DOHH2 (cell line): ENCODE results near the gene LILRB5.
"Not testable (repeated sequence)": the region's sequence is repeated elsewhere in the genome, so short reads cannot be mapped to it uniquely, and the experiment has no call there.

Source experiments
- H3F3A ChIP-seq: fragments of 200-600 bp; sonication (generic), shearing (Covaris generic); 2 replicates; pipeline ENCODE4 v1.6.0; 2016; ENCODE audit warnings: antibody characterized with exemption, mild to moderate bottlenecking; ENCODE audit not compliant: control insufficient read depth, insufficient read depth
- H3K27ac ChIP-seq: fragments of 200-600 bp; sonication (generic); 2 replicates; pipeline ENCODE4 v1.5.1; 2014; ENCODE audit warnings: low read depth, mild to moderate bottlenecking, low read length, moderate library complexity
- H3K27me3 ChIP-seq: fragments of 200-600 bp; sonication (generic); 2 replicates; pipeline ENCODE4 v1.6.1; 2014; ENCODE audit warnings: mild to moderate bottlenecking, low read length, mixed read lengths; ENCODE audit not compliant: control insufficient read depth
- H3K36me3 ChIP-seq: fragments of 200-600 bp; sonication (generic); 2 replicates; pipeline ENCODE4 v1.6.1; 2014; ENCODE audit warnings: mild to moderate bottlenecking, low read length, moderate library complexity, mixed read lengths; ENCODE audit not compliant: control insufficient read depth
- H3K4me1 ChIP-seq: fragments of 200-600 bp; sonication (generic); 2 replicates; pipeline ENCODE4 v1.6.1; 2014; ENCODE audit warnings: mild to moderate bottlenecking, low read length, mixed read lengths; ENCODE audit not compliant: control insufficient read depth
- H3K4me2 ChIP-seq: fragments of 200-600 bp; sonication (generic); 2 replicates; pipeline ENCODE4 v1.6.0; 2014; ENCODE audit warnings: mild to moderate bottlenecking, low read length, moderate library complexity
- H3K4me3 ChIP-seq: fragments of 200-600 bp; sonication (generic); 2 replicates; pipeline ENCODE4 v1.5.1; 2014; ENCODE audit warnings: mild to moderate bottlenecking, low read length, mixed read lengths
- H3K79me2 ChIP-seq: fragments of 200-600 bp; sonication (generic); 2 replicates; pipeline ENCODE4 v1.6.1; 2014; ENCODE audit warnings: mild to moderate bottlenecking, low read length, mixed read lengths; ENCODE audit not compliant: control insufficient read depth
- H3K9me2 ChIP-seq: fragments of 200-600 bp; sonication (generic); replicated peaks from 2 replicates; pipeline ENCODE4 v1.6.1; 2014; ENCODE audit warnings: mild to moderate bottlenecking, low read length, mixed read lengths; ENCODE audit not compliant: control insufficient read depth
- H3K9me3 ChIP-seq: fragments of 200-600 bp; sonication (generic); 2 replicates; pipeline ENCODE4 v1.6.1; 2014; ENCODE audit warnings: antibody characterized with exemption, low read length, mixed read lengths; ENCODE audit not compliant: control insufficient read depth, insufficient read depth
- H4K20me1 ChIP-seq: fragments of 200-600 bp; sonication (generic); 2 replicates; pipeline ENCODE4 v1.6.0; 2014; ENCODE audit warnings: low read depth, mild to moderate bottlenecking, antibody characterized with exemption, low read length, moderate library complexity; ENCODE audit not compliant: control insufficient read depth, insufficient read depth
- EZH2phosphoT487 ChIP-seq: fragments of 200-600 bp; sonication (generic); IDR thresholded peaks from 2 replicates; pipeline ENCODE4 v1.6.1; 2017; ENCODE audit warnings: borderline replicate concordance, mild to moderate bottlenecking, antibody characterized with exemption, low read length, moderate library complexity, mixed read lengths
- TF ChIP-seq, protein P1 (sequence below): fragments of 200-600 bp; sonication (generic); IDR thresholded peaks from one replicate; pipeline ENCODE4 v1.5.1; 2014; ENCODE audit warnings: antibody characterized with exemption, mild to moderate bottlenecking, low read depth, low read length; ENCODE audit not compliant: poor library complexity, severe bottlenecking

The LILRB5 gene

DNA sequence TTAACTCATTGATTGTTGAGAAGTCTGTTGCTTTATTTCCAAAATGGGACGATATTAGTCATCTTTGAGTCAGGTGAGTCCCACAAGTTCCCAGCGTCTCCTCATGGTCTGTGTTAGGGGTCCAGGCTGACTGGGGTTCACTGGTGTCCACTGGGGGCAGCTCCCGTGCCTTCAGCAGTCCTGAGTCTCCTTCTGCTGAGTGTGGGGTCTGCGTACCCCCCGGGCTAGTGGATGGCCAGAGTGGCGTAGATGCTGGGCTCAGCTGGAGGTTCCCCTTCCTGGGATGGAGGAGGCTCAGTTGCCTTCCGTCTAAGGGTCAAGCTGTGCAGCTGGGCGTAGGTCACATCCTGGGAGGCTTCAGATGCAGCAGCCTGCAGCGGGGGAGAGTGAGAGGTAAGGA lies 40.2 kb downstream of the LILRB5 start:
- Histone ChIP-seq H3K9me3 (no peaks in the 10 kb centered on the region), H3K4me1 (no peaks in the 10 kb centered on the region), H3K79me2 (no peaks in the 10 kb centered on the region), H4K20me1 (no peaks in the 10 kb centered on the region), H3K9me2 (no peaks in the 10 kb centered on the region), H3K36me3 (no peaks in the 10 kb centered on the region), H3K4me3 (no peak overlapping the region), H3F3A (no peaks in the 10 kb centered on the region), H3K27ac (no peak overlapping the region), H3K27me3 (no peaks in the 10 kb centered on the region), H3K4me2 (no peak overlapping the region)
- TF ChIP-seq, protein P1, sequence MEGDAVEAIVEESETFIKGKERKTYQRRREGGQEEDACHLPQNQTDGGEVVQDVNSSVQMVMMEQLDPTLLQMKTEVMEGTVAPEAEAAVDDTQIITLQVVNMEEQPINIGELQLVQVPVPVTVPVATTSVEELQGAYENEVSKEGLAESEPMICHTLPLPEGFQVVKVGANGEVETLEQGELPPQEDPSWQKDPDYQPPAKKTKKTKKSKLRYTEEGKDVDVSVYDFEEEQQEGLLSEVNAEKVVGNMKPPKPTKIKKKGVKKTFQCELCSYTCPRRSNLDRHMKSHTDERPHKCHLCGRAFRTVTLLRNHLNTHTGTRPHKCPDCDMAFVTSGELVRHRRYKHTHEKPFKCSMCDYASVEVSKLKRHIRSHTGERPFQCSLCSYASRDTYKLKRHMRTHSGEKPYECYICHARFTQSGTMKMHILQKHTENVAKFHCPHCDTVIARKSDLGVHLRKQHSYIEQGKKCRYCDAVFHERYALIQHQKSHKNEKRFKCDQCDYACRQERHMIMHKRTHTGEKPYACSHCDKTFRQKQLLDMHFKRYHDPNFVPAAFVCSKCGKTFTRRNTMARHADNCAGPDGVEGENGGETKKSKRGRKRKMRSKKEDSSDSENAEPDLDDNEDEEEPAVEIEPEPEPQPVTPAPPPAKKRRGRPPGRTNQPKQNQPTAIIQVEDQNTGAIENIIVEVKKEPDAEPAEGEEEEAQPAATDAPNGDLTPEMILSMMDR, result no peak
- no peak for TF ChIP-seq EZH2phosphoT487

- H3K4me2 ChIP-seq, H3K9me2 ChIP-seq, H4K20me1 ChIP-seq, H3K79me2 ChIP-seq, H3K27ac ChIP-seq, H3K9me3 ChIP-seq, H3K4me3 ChIP-seq, H3K27me3 ChIP-seq, H3K36me3 ChIP-seq, H3K4me1 ChIP-seq: not testable (repeated sequence)
- H3F3A ChIP-seq, result peaks cover 11% of the 10 kb centered on the region
Observed at GRCh38 chr19:54214734-54215133, 42.3 kb downstream of the LILRB5 start.

- H3F3A ChIP-seq, result peaks cover 16% of the 10 kb centered on the region
- not testable (repeated sequence) for H3K36me3 ChIP-seq, H3K4me1 ChIP-seq, H3K4me2 ChIP-seq, H3K27me3 ChIP-seq, H3K79me2 ChIP-seq, H3K27ac ChIP-seq, H4K20me1 ChIP-seq, H3K9me3 ChIP-seq, H3K4me3 ChIP-seq, H3K9me2 ChIP-seq
Observed at GRCh38 chr19:54214217-54214616, 42.9 kb downstream of the LILRB5 start.

DNA sequence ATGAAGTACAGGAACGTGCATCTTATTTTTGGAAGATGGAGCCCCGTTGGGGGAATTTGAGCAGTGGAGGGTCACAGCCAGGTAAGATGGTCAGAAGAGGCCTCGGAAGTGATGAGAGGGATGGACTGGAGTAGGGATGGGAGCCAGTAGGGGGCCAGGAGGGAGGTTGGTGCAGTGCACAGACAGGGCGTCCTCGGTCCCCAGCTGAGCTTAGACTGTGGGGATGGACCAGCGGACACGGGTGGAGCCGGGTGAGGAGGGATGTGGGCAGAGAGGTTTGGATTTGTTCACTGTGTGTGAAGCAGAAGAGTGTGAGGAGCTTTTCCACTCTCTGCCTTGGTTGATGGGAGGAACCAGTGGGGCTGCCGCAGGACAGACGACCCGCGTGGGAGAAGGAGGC lies 45.8 kb downstream of the LILRB5 start:
- Histone ChIP-seq H3F3A (peaks cover 38% of the 10 kb centered on the region), H3K27me3 (no peaks in the 10 kb centered on the region), H4K20me1 (peaks cover 8% of the 10 kb centered on the region), H3K9me2 (no peaks in the 10 kb centered on the region), H3K79me2 (peaks cover 21% of the 10 kb centered on the region), H3K27ac (no peak overlapping the region), H3K9me3 (no peaks in the 10 kb centered on the region), H3K4me3 (no peak overlapping the region), H3K4me1 (peaks cover 6% of the 10 kb centered on the region; the same call in 1 of the 2 replicates), H3K36me3 (peaks cover 37% of the 10 kb centered on the region), H3K4me2 (no peak overlapping the region)
- TF ChIP-seq, protein P1, result no peak
- no peak for TF ChIP-seq EZH2phosphoT487
